GM18499 (cell line): Measurements from ENCODE around the gene NF2.
A peak's percentile ranks its signal among the peaks of the same experiment; 100 is the strongest.
"Not testable (repeated sequence)": the region's sequence is repeated elsewhere in the genome, so short reads cannot be mapped to it uniquely, and the experiment has no call there.

Experiments used
- ATAC-seq: cut with Tn5 transposase; IDR thresholded peaks from one replicate; pipeline ENCODE4 v1.9.1; 2021; ENCODE audit warnings: moderate number of reproducible peaks; ENCODE audit not compliant: insufficient read depth, unreplicated experiment

Gene NF2

DNA sequence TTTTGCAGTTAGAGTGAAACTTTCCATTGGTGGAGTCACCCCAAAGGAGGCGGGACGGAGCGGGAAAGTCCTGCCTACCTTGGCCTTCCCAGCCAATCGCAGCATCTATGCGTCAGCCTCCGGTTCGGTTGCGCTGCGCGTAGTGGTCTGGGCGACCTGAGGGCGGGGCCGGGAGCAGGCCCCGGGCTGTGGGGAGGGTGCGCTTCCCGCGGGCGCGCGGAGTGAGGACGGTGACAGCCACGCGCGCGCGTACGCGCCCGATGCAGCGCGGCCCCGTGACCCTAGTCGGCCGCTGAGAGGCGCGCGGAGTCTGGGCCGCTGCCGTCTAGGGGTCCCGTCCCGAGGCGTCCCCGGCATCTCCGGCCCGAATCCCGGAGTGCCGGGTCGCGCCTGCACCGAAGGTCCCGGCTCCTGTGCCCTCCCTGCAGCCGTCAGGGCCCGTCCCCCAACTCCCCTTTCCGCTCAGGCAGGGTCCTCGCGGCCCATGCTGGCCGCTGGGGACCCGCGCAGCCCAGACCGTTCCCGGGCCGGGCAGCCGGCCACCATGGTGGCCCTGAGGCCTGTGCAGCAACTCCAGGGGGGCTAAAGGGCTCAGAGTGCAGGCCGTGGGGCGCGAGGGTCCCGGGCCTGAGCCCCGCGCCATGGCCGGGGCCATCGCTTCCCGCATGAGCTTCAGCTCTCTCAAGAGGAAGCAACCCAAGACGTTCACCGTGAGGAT, at the start of gene NF2:
NF2 (plus strand) TSS at position 276 of the 718 bp plus-strand sequence; CDS start at position 642, 366 bp downstream.
- ATAC-seq: peak; percentile 92

DNA sequence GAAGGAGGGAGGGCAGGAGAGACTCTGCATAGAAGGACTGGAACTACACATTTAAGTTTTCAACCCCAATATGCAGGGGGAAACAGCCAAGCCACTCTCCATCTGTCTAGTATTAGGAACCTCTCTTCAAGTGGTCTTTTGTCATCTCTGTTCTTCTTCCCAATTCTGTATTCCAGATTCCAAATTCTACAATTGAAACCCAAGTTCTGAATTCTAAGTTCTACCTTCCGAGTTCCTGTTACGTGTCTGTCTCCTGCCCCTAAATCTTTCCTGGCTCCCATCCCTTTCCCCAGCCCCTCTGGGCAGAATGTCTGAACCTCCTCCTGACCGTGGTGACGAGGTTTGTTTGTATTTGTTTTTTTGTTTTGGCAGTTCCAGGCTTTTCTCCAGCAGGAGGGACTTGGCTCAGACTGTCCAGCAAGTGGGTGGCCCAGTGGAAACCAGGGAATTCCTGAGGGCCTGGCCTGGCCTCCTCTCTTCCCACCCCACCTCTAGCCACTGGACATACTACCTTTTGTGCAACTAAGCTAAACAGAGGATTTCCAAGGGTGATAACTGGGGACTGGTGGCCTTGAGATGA, 48.3 kb upstream of the NF2 start:
- no peak for ATAC-seq

- ATAC-seq: no peak
Observed at GRCh38 chr22:29559030-29559429, 44.4 kb upstream of the NF2 start.

- no peak for ATAC-seq
Observed at GRCh38 chr22:29559853-29560252, 43.6 kb upstream of the NF2 start.

DNA sequence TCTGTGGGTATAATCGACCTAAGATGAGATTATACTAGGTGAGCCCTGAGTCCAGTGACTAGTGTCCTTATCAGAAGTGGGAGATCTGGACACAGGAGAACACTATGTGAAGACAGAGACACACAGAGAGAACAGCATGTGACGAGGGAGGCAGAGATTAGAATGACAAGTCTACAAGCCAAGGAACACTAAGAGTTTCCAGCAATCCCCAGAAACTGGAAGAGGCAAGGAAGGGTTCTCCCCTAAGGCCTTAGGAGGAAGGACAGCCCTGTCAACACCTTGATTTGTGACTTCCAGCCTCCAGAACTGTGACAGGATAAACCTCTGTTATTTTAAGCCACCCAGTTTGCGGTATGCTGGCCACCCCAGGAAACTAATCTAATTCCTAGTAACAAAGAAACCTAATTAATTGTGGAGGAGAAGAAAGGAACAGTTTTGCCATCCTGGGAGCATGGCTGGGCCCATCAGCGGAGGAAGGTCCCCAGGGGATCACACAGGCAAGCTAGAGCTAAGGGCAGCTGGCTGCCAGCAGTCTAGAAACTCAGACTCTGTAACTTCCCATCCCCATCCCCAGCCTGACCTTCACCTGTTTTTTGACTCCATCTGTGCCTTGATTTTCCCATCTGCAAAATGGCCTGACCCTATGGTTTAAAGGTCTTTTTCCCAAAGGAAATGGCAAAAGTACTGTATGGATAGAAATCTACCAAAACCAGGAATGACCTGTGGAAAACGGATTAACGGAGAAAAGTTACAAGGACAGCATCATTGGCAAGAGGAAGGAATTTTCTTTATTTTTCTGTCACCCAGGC, 39.6 kb upstream of the NF2 start:
- ATAC-seq: no peak

GRCh38 chr22:29566513-29566912, 36.9 kb upstream of the NF2 start:
- not testable (repeated sequence) for ATAC-seq

DNA sequence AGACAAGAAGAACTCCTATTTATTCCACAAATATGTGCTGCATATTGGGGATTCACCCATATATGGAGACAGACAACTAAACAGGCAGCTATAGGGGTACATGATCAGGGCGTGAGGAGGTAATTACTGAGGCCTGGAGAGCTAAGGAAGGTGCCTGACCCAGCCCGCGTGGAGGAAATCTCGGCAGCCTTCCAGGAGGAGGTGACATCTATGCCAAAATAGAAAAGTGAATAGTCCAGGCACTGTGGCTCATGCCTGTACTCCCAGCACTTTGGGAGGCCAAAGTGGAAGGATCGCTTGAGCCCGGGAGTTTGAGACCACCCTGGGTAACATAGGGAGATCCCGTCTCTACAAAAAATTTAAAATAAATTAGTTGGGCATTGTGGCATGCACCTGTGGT, 36.1 kb upstream of the NF2 start:
- no peak for ATAC-seq

GRCh38 chr22:29569011-29569678, 34.3 kb upstream of the NF2 start:
- no peak for ATAC-seq

DNA sequence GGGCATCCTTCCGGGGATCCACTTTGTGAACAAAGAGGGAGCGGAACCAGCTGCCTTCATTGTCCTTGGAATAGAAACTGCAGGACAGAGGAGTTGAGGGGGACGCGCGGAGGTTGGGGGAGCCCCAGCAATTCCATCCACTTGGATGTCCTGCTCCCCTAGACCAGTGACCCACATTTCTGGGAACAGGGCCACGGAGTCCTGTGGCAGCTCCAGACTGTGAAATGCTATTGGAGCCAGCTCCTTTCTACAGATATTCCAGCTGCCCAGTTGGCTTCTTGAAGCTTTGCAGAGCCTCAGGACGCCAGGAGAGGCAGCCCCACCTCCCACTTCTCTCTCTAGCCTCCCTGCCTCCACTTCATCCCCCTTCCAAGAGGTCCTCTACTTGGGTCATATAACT, 33.0 kb upstream of the NF2 start:
- no peak for ATAC-seq

- no peak for ATAC-seq
Observed at GRCh38 chr22:29570912-29571549, 32.4 kb upstream of the NF2 start.

- ATAC-seq: no peak
Observed at GRCh38 chr22:29574762-29575450, 28.5 kb upstream of the NF2 start.

- ATAC-seq: no peak
Observed at GRCh38 chr22:29578462-29579200, 24.8 kb upstream of the NF2 start.

DNA sequence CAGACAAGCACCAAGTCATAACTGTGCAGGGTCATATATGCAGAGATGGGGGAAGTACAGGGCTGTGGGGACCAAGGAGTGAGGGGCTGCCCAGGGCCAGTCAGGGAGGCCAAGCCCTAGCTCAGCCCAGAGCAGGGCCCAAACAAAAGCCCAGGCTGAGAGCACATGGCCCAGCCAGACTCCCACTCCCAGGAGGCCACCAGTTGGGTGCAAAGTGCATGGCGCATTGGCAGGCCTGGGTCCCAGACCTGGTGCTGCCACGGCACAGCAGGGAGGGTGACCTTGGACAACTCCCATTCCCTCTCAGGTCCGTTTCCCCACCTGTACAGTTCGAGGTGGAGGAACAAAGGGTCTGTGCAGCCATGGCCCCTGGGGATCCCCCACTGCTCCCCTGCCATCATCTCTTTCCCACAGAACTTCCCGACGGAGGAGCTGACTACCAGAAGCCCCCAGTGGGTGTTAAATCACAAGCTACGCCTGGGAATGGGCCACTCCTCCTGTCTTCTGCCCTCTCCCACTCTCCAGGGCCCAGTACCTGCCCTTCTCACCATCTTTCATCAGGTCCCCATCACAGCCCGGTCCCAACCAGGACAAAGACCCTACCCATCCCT, 23.1 kb upstream of the NF2 start:
- ATAC-seq: no peak

DNA sequence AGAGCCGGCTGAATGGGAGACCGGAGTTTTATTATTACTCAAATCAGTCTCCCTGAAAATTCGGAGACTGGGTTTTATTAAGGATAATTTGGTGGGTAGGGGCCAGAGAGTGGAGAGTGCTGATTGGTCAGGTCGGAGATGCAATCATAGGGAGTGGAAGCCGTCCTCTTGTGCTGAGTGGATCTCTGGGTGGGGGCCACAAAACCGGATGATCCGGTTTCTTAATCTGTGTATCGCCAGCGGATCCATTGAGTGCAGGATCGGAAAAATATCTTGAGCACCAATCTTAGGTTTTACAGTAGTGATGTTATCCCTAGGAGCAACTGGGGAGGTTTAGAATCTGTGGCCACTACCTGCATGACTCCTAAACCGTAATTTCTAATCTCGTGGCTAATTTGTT, 21.6 kb upstream of the NF2 start:
- no peak for ATAC-seq

DNA sequence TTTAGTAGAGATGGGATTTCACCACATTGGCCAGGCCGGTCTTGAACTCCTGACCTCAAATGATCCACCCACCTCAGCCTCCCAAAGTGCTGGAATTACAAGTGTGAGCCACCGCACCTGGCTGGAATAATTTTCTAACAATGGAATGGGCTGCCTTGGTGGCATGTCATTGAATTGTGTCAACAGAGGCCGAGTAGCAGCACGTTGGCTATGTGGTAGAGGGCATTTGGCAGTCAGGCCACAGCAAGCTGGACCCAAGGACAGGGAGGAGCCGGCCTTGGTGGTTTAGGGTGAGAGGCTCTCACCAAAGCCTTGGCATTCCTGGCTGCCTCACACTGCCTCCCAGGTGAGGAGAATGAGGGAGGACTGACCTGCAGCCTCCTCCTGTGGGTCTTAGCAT, 18.5 kb upstream of the NF2 start:
- ATAC-seq: no peak

DNA sequence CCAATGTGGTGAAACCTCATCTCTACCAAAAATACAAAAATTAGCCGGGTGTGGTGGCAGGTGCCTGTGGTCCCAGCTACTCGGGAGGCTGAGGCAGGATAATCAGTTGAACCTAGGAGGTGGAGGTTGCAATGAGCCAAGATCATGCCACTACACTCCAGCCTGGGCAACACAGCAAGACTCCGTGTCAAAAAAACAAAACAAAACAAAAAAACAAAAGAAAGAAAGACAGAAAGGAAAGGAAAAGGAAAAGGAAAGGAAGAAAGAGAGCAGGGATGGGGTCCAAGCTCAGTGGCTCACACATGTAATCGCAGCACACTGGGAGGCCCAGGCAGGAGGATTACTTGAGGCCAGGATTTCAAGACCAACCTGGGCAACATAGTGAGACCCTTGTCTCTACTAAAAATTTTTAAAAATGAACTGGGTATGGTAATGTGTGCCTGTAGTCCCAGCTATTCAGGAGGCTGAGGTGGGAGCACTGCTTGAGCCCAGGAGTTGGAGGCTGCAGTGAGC, 17.2 kb upstream of the NF2 start:
- not testable (repeated sequence) for ATAC-seq

DNA sequence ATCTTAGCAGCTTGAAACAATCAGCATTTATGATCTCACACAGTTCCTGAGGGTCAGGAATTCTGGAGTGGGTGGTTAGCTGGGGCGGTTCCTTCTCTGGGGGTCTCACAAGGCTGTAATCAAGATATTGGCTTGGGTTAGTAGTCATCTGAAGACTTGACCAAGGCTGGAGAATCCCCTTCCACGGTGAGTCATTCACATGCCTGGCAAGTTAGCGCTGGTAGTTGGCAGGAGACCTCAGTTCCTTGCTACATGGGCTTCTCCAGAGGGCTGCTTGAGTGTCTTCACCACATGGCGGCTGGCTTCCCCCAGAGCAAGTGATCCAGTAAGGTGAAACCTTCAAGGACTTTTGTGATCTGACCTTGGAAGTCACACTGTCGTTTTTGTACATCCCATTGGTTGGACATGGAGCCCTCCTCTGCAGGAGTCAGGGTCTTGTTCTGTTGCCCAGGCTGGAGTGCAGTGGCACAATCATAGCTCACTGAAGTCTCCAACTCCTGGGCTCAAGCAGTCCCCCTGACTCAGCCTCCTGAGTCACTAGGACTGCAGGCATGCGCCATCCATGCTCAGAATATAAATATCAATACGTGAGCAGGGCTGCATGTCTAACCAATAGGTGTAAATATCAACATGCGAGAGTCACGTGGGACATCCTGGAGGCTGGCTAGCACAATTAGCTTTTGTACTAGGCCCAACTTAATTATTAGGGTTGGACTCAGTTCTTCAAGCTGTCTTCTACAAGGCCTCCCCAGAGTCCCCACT, 15.3 kb upstream of the NF2 start:
- no peak for ATAC-seq

DNA sequence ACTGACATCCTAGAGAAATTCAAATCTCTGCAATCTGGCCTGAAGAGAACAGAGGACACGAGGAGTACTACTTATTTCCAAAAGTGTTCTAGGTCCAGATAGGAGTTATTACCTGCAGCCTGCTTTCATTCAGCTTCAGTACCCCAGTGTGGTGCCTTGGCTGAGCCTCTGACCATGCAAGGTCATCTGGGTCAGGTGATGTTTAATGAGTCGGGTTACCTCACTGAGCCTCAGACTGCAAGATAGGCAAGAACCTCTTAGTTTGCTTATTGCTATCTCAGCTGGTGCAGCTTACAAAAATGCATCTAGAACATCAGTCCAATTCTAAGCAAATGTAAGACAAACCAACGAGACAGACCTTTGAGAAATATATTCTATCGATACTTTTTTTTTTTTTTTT, 9.5 kb upstream of the NF2 start:
- ATAC-seq: no peak
